HCT116 (cell line): ENCODE measurements around the gene MAPK1IP1L. TPM values are rescaled to one million over a fixed set of nuclear protein-coding genes. Genes with fewer than 3 reads are reported as not detected.

Experiments used
- ATAC-seq: fragments of 200-7000 bp; cut with Tn5 transposase; 2 replicates; pipeline ENCODE4 v1.9.1; 2020; ENCODE audit warnings: mild to moderate bottlenecking, moderate library complexity
- BruUV-seq: library from RNA; stranded (reverse); fragments of 400-500 nt; replicated peaks from 2 replicates; lab custom pipeline; 2021; lab: Mats Ljungman, UMichigan
- CTCF ChIA-PET: fragments of 300-600 bp; sonication (Branson Sonifier 250); formaldehyde crosslinking; loops from one replicate; lab custom pipeline; 2021; ENCODE audit warnings: antibody characterized with exemption; lab: Charles Lee
- POLR2A ChIA-PET: fragments of 300-600, 350-600 bp; sonication (Branson Sonifier 250); formaldehyde crosslinking; loops from one replicate; lab custom pipeline; 2021; ENCODE audit warnings: antibody characterized with exemption; lab: Charles Lee
- RAD21 ChIA-PET, 2 experiments: fragments of 300-600 bp; sonication (Branson Sonifier 250); formaldehyde crosslinking; loops; one replicate each; lab custom pipeline; 2023; ENCODE audit warnings: low total read pairs in 2 of 2; ENCODE audit not compliant: uncharacterized antibody in 2 of 2, unreplicated experiment in 2 of 2, low non-redundant PET in 1 of 2; lab: Charles Lee
- DNase-seq: peaks from one replicate; pipeline ENCODE4 v3.0.0-alpha.2; 2010; ENCODE audit warnings: low read depth, low spot score
- H2AFZ ChIP-seq: fragments of 200-600 bp; shearing (Covaris generic), sonication (generic); 2 replicates; pipeline ENCODE4 v1.6.1; 2017; ENCODE audit warnings: low read depth, mixed run types, mixed read lengths, antibody characterized with exemption, low read length; ENCODE audit not compliant: poor library complexity, severe bottlenecking
- H3K27ac ChIP-seq: 2 replicates; pipeline ENCODE4 v1.5.1; 2012; ENCODE audit warnings: low read depth, low read length
- H3K27me3 ChIP-seq: fragments of 200-600 bp; sonication (generic); 2 replicates; pipeline ENCODE4 v1.6.1; 2016; ENCODE audit warnings: mixed run types, low read length, mixed read lengths; ENCODE audit not compliant: insufficient read depth
- H3K36me3 ChIP-seq, 2 experiments: fragments of 200-500 bp in 1 of 2; fragments of 200-600 bp in 1 of 2; sonication (Bioruptor generic) in 1 of 2; sonication (generic) in 1 of 2; 2 replicates each; pipeline versions ENCODE4 v1.5.1 to v1.6.1; 2014 to 2016; ENCODE audit warnings: low read length in 2 of 2, inconsistent platforms in 1 of 2, mixed read lengths in 1 of 2, mixed run types in 1 of 2; ENCODE audit not compliant: insufficient read depth in 2 of 2, control insufficient read depth in 1 of 2
- H3K4me1 ChIP-seq, 2 experiments: fragments of 200-600 bp in 1 of 2; sonication (generic) in 1 of 2; 2 replicates each; pipeline versions ENCODE4 v1.5.1 to v1.6.1; 2012 to 2017; ENCODE audit warnings: low read length in 2 of 2, inconsistent platforms in 1 of 2, mild to moderate bottlenecking in 1 of 2, mixed read lengths in 1 of 2, mixed run types in 1 of 2, moderate library complexity in 1 of 2; ENCODE audit not compliant: insufficient read depth in 2 of 2, control insufficient read depth in 1 of 2
- H3K4me2 ChIP-seq: fragments of 200-600 bp; sonication (generic); 2 replicates; pipeline ENCODE4 v1.6.1; 2017; ENCODE audit warnings: mixed run types, low read length, mixed read lengths
- H3K4me3 ChIP-seq, 2 experiments: fragments of 200-600 bp in 1 of 2; sonication (generic) in 1 of 2; replicated peaks in 1 of 2; 2 replicates each; pipeline ENCODE4 v1.5.1; 2011 to 2016; ENCODE audit warnings: low read length in 2 of 2, control low read depth in 1 of 2, low read depth in 1 of 2, mild to moderate bottlenecking in 1 of 2, mixed read lengths in 1 of 2, mixed run types in 1 of 2
- H3K79me2 ChIP-seq: fragments of 200-600 bp; sonication (generic); 2 replicates; pipeline ENCODE4 v1.6.1; 2017; ENCODE audit warnings: mild to moderate bottlenecking, mixed run types, low read length, moderate library complexity, mixed read lengths; ENCODE audit not compliant: insufficient read depth
- H3K9ac ChIP-seq: fragments of 200-600 bp; sonication (generic); 2 replicates; pipeline ENCODE4 v1.6.1; 2016; ENCODE audit warnings: low read length, mixed read lengths
- H3K9me2 ChIP-seq: fragments of 200-600 bp; sonication (generic), shearing (Covaris generic); 2 replicates; pipeline ENCODE4 v1.6.1; 2017; ENCODE audit warnings: mixed run types, mild to moderate bottlenecking, moderate library complexity; ENCODE audit not compliant: insufficient read depth
- H3K9me3 ChIP-seq, 2 experiments: fragments of 200-500 bp in 1 of 2; fragments of 200-600 bp in 1 of 2; sonication (Bioruptor generic) in 1 of 2; sonication (generic) in 1 of 2; 2 replicates each; pipeline ENCODE4 v1.6.1; 2014 to 2017; ENCODE audit warnings: low read length in 2 of 2, mixed read lengths in 2 of 2, inconsistent platforms in 1 of 2, low read depth in 1 of 2, mild to moderate bottlenecking in 1 of 2, mixed run types in 1 of 2, moderate library complexity in 1 of 2; ENCODE audit not compliant: control insufficient read depth in 1 of 2, insufficient read depth in 1 of 2
- H4K20me1 ChIP-seq: fragments of 200-600 bp; sonication (generic), shearing (Covaris generic); 2 replicates; pipeline ENCODE4 v1.6.1; 2017; ENCODE audit warnings: mixed run types, mild to moderate bottlenecking, moderate library complexity; ENCODE audit not compliant: insufficient read depth
- CEBPB ChIP-seq: IDR thresholded peaks from 2 replicates; pipeline ENCODE4 v1.6.1; 2012; ENCODE audit warnings: low read depth
- CTCF ChIP-seq, 3 experiments: fragments of 200-600 bp in 1 of 3; sonication (generic) in 1 of 3; IDR thresholded peaks in 2 of 3; conservative IDR thresholded peaks in 1 of 3; 2 replicates each; pipeline ENCODE4 v1.5.1; 2012 to 2017; ENCODE audit warnings: low read depth in 2 of 3, low read length in 2 of 3, antibody characterized with exemption in 1 of 3, borderline replicate concordance in 1 of 3, control low read depth in 1 of 3, mild to moderate bottlenecking in 1 of 3, mixed read lengths in 1 of 3, mixed run types in 1 of 3, moderate library complexity in 1 of 3; ENCODE audit not compliant: insufficient read depth in 1 of 3
- EGR1 ChIP-seq: IDR thresholded peaks from 2 replicates; pipeline ENCODE4 v1.6.1; 2012; ENCODE audit warnings: low read depth
- POLR2A ChIP-seq: IDR thresholded peaks from 2 replicates; pipeline ENCODE4 v1.7.0; 2011; ENCODE audit warnings: borderline replicate concordance; ENCODE audit not compliant: insufficient read depth, insufficient read length; ENCODE audit errors: extremely low read depth
- REST ChIP-seq: IDR thresholded peaks from 2 replicates; pipeline ENCODE4 v1.6.1; 2012; ENCODE audit warnings: low read depth
- SIN3A ChIP-seq: IDR thresholded peaks from 2 replicates; pipeline ENCODE4 v1.6.1; 2012; ENCODE audit warnings: low read depth
- SP1 ChIP-seq: IDR thresholded peaks from 2 replicates; pipeline ENCODE4 v1.6.1; 2012; ENCODE audit warnings: low read depth
- ZBTB33 ChIP-seq: IDR thresholded peaks from 2 replicates; pipeline ENCODE4 v1.6.1; 2011; ENCODE audit warnings: mild to moderate bottlenecking, low read length, moderate library complexity; ENCODE audit not compliant: insufficient replicate concordance; ENCODE audit errors: extremely low read depth
- intact Hi-C: fragments of 100-400 bp; cut with micrococcal nuclease; formaldehyde crosslinking; loops from 2 replicates; pipeline ENCODE4 v1.10.0; 2022
- total RNA-seq: library from RNA; stranded (reverse); gene quantifications from one replicate; pipeline ENCODE4 v1.2.1, GENCODE V29; 2021; ENCODE audit not compliant: unreplicated experiment

Gene MAPK1IP1L
- total RNA-seq, 1 experiment from 2014 or later, result 101 TPM

GRCh38 chr14:55005071-55005470 lies 46.4 kb upstream of the MAPK1IP1L start (continued):
- TF ChIP-seq REST, result no peak
- TF ChIP-seq CEBPB, result no peak
- no peak for TF ChIP-seq SP1
- TF ChIP-seq, all 23 proteins: peak for 0

GRCh38 chr14:55015006-55015405 lies 36.4 kb upstream of the MAPK1IP1L start:
- no peaks in the 10 kb centered on the region; the same call in 1 of the 2 replicates for H4K20me1 ChIP-seq
- H3K4me1 ChIP-seq, result no peaks in the 10 kb centered on the region
- no peaks in the 10 kb centered on the region for H3K27me3 ChIP-seq
- H3K4me3 ChIP-seq, result no peak overlapping the region
- CTCF ChIA-PET, result interaction anchor here (1.0 kb wide), 1 partner anchor 36 kb away, joined by 3 read pairs; the partner anchor contains the start of gene MAPK1IP1L
- H3K9me3 ChIP-seq, result no peaks in the 10 kb centered on the region
- DNase-seq, result no peak
- BruUV-seq, result no TSS peak
- RAD21 ChIA-PET, result no interaction called here
- H3K4me2 ChIP-seq, result no peak overlapping the region
- no peaks in the 10 kb centered on the region for H3K9me2 ChIP-seq
- no peak overlapping the region for H3K27ac ChIP-seq
- H3K36me3 ChIP-seq, result peaks cover 6 to 24% of the 10 kb centered on the region in 2 experiments; a peak in 2 of 4 replicates
- POLR2A ChIA-PET, result no interaction called here
- peaks cover 71% of the 10 kb centered on the region for H3K79me2 ChIP-seq
- no peak overlapping the region for H3K9ac ChIP-seq
- TF ChIP-seq CTCF (IDR thresholded peaks at IDR 0.05 in 2 of 3, conservative IDR thresholded peaks at IDR 0.05 in 1 of 3; ENCODE audit: borderline replicate concordance in 1 of 3, insufficient read depth in 1 of 3, low read depth in 2 of 3, low read length in 2 of 3), result no peak
- no peak for TF ChIP-seq EGR1
- TF ChIP-seq POLR2A, result no peak
- no peak for TF ChIP-seq SIN3A
- no peak for TF ChIP-seq REST
- no peak for TF ChIP-seq SP1
- no peak for TF ChIP-seq ZBTB33
- H2AFZ ChIP-seq, result no peak overlapping the region
- intact Hi-C loops, result no loop called here
- ATAC-seq, result no peak
